ENCODE data around the gene ASL.
A peak's percentile ranks its signal among the peaks of the same experiment; 100 is the strongest.
"Not testable (repeated sequence)": the region's sequence is repeated elsewhere in the genome, so short reads cannot be mapped to it uniquely, and the experiment has no call there.

ASL gene

DNA sequence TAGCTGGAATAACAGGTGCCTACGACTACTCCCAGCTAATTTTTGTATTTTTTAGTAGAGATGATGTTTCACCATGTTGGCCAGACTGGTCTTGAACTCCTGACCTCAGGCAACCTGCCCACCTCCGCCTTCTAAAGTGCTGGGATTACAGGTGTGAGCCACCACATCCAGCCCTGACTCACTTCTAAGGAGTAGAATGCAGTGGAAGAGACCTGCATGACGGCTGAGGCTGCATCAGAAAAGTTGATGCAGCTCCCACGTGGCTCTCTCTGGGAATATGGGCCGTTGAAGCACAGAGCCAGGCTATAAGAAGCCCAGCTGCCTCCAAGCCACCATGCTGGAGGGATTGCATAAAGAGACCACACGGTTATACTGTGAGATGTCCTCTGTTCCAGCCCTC, 21.6 kb upstream of the ASL start:
- no peak for ATAC-seq
- peaks cover 11% of the 10 kb centered on the region for H3K4me1 Mint-ChIP-seq
- H3K9me3 Mint-ChIP-seq: no peaks in the 10 kb centered on the region
- no peak overlapping the region for H3K4me3 Mint-ChIP-seq
- no peaks in the 10 kb centered on the region for H3K36me3 Mint-ChIP-seq
- H3K27ac Mint-ChIP-seq: no peak overlapping the region
- no peaks in the 10 kb centered on the region for H3K27me3 Mint-ChIP-seq

- H3K27me3 Mint-ChIP-seq: no peaks in the 10 kb centered on the region
- H3K4me3 Mint-ChIP-seq: peak overlapping the region; percentile 6
- H3K4me1 Mint-ChIP-seq: peaks cover 11% of the 10 kb centered on the region
- H3K9me3 Mint-ChIP-seq: no peaks in the 10 kb centered on the region
- no peaks in the 10 kb centered on the region for H3K36me3 Mint-ChIP-seq
- ATAC-seq: peak; percentile 66
- H3K27ac Mint-ChIP-seq: peak overlapping the region; percentile 53
These were observed 20.2 kb upstream of the ASL start for GRCh38 chr7:66055321-66055956.

- Mint-ChIP-seq H3K27me3 (no peaks in the 10 kb centered on the region), H3K36me3 (no peaks in the 10 kb centered on the region), H3K4me1 (peaks cover 4% of the 10 kb centered on the region), H3K9me3 (peaks cover 2% of the 10 kb centered on the region), H3K27ac (no peak overlapping the region), H3K4me3 (no peak overlapping the region)
- ATAC-seq: no peak
These were observed 14.8 kb upstream of the ASL start for GRCh38 chr7:66060796-66061195.

DNA sequence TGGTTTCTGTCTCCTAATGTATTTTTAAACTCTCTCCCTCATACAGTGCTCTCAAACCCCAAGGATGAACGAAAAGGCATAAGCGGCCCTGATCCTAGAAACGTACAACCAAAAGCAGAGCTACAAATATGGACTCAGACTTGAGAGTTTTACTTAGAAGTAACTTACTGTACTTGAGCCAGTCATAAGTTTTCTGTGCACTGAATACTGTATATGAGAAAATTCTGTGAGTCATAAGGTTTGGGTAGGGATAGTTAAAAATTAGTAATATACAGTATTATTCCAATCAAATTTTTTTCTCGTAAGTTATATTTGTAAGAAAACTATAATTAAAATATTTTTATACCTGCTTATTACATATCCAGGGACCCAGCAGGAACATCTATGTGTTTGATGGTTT, 5.9 kb upstream of the ASL start:
- H3K4me1 Mint-ChIP-seq: no peaks in the 10 kb centered on the region
- ATAC-seq: no peak
- no peaks in the 10 kb centered on the region for H3K27me3 Mint-ChIP-seq
- no peak overlapping the region for H3K27ac Mint-ChIP-seq
- peaks cover 10% of the 10 kb centered on the region for H3K9me3 Mint-ChIP-seq
- no peaks in the 10 kb centered on the region for H3K36me3 Mint-ChIP-seq
- H3K4me3 Mint-ChIP-seq: no peak overlapping the region

- H3K4me3 Mint-ChIP-seq: no peak overlapping the region
- no peak for ATAC-seq
- no peak overlapping the region for H3K27ac Mint-ChIP-seq
- H3K9me3 Mint-ChIP-seq: peaks cover 10% of the 10 kb centered on the region
- H3K27me3 Mint-ChIP-seq: no peaks in the 10 kb centered on the region
- no peaks in the 10 kb centered on the region for H3K4me1 Mint-ChIP-seq
- H3K36me3 Mint-ChIP-seq: no peaks in the 10 kb centered on the region
These were observed 5.4 kb upstream of the ASL start for GRCh38 chr7:66070222-66070621.

GRCh38 chr7:66072208-66072607, 3.4 kb upstream of the ASL start:
- not testable (repeated sequence) for ATAC-seq, H3K36me3 Mint-ChIP-seq, H3K9me3 Mint-ChIP-seq, H3K27ac Mint-ChIP-seq, H3K27me3 Mint-ChIP-seq, H3K4me3 Mint-ChIP-seq
- H3K4me1 Mint-ChIP-seq: peaks cover 12% of the 10 kb centered on the region

GRCh38 chr7:66076462-66077329, 1.1 kb downstream of the ASL start:
- H3K36me3 Mint-ChIP-seq: peaks cover 6% of the 10 kb centered on the region
- peak overlapping the region; percentile 88 for H3K4me3 Mint-ChIP-seq
- no peaks in the 10 kb centered on the region for H3K9me3 Mint-ChIP-seq
- no peaks in the 10 kb centered on the region for H3K27me3 Mint-ChIP-seq
- peaks cover 21% of the 10 kb centered on the region for H3K4me1 Mint-ChIP-seq
- ATAC-seq: no peak
- H3K27ac Mint-ChIP-seq: peak overlapping the region; percentile 87

GRCh38 chr7:66078067-66078466, 2.4 kb downstream of the ASL start:
- Mint-ChIP-seq H3K9me3 (no peaks in the 10 kb centered on the region), H3K27me3 (no peaks in the 10 kb centered on the region), H3K27ac (peak overlapping the region; percentile 46), H3K4me3 (no peak overlapping the region), H3K36me3 (peaks cover 17% of the 10 kb centered on the region), H3K4me1 (peaks cover 21% of the 10 kb centered on the region)
- ATAC-seq: no peak

DNA sequence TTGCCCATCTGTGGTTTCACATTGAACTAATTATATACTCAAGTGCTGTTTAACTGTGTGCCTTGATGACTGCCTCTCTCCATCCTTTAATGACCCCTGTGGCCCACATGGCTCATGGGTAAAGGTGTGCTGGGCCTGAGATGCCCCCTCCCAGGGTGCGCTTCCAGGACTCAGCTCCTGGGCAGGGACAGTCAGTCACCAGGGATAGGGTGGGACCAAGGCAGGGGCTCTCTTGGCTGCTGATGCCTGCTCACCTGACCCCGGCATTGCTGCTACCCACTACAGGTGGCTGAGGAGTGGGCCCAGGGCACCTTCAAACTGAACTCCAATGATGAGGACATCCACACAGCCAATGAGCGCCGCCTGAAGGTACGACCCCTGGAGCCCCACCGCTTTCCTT, 6.5 kb downstream of the ASL start:
- Mint-ChIP-seq H3K27me3 (no peaks in the 10 kb centered on the region), H3K4me3 (no peak overlapping the region), H3K9me3 (no peaks in the 10 kb centered on the region), H3K27ac (no peak overlapping the region), H3K36me3 (peaks cover 35% of the 10 kb centered on the region), H3K4me1 (peaks cover 10% of the 10 kb centered on the region)
- ATAC-seq: no peak

DNA sequence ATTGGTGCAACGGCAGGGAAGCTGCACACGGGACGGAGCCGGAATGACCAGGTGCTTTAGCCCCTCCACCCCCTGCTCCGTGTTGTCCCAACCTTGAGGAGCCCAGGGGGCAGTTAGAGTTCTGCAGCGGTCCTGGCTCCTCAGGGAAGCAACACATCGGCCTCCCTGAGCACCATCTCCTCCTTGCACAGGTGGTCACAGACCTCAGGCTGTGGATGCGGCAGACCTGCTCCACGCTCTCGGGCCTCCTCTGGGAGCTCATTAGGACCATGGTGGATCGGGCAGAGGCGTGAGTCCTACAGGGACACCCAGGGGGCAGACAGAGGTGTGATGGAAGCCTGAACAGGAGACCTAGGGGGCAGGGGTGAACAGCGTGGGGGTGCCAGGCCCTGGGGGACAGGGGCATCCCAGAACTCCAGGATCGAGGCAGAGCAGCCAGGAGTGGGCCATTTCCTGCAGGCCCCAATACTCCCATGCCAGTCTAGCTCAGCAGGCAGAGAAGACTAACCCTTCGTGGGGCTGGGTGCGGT, 7.3 kb downstream of the ASL start:
- peaks cover 35% of the 10 kb centered on the region for H3K36me3 Mint-ChIP-seq
- H3K4me1 Mint-ChIP-seq: peaks cover 1% of the 10 kb centered on the region
- no peaks in the 10 kb centered on the region for H3K27me3 Mint-ChIP-seq
- no peak overlapping the region for H3K4me3 Mint-ChIP-seq
- no peak overlapping the region for H3K27ac Mint-ChIP-seq
- peak; percentile 24 for ATAC-seq
- no peaks in the 10 kb centered on the region for H3K9me3 Mint-ChIP-seq

GRCh38 chr7:66083677-66084076, 8.1 kb downstream of the ASL start:
- Mint-ChIP-seq H3K4me1 (no peaks in the 10 kb centered on the region), H3K27me3 (no peaks in the 10 kb centered on the region)

DNA sequence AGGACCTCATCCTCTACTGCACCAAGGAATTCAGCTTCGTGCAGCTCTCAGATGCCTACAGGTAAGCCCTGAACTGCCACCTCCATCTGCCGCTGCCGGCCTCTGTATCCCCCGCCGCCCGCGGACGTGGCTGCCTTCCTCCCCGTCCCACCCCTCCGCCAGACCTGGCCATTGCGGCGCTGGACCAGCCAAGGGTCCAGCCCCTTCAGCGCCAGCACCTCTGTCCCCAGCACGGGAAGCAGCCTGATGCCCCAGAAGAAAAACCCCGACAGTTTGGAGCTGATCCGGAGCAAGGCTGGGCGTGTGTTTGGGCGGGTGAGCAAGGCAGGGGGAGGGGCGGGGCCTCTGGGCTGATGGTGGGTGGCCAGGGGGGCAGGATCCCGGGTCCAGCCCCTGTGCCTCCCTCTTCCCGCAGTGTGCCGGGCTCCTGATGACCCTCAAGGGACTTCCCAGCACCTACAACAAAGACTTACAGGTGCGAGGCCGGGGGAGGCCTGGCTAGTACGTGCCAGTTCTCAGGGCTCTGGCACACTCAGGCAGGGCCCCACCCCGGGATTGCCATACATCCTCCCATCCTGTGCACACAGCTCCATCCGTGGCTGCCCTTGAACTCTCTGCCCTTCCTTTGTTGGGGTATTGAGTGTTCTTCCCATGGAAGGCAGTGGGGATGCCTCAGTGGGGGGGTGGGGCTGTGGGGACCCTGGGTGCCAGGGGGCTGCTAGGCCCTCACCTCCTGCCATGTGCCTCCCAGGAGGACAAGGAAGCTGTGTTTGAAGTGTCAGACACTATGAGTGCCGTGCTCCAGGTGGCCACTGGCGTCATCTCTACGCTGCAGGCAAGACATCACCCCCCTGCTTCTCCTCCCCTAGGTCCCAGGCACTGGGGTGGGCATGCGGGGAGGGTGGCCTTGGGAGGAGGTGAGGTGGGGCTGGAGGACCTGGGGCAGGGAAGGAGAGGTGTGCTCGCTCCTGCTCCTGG, 13.5 kb downstream of the ASL start:
- no peak for ATAC-seq
- no peak overlapping the region for H3K4me3 Mint-ChIP-seq
- no peaks in the 10 kb centered on the region for H3K4me1 Mint-ChIP-seq
- no peaks in the 10 kb centered on the region for H3K9me3 Mint-ChIP-seq
- no peaks in the 10 kb centered on the region for H3K27me3 Mint-ChIP-seq
- H3K36me3 Mint-ChIP-seq: peaks cover 17% of the 10 kb centered on the region
- no peak overlapping the region for H3K27ac Mint-ChIP-seq

More at GRCh38 chr7:66083677-66084076, 8.1 kb downstream of the ASL start:
- Mint-ChIP-seq H3K4me3 (no peak overlapping the region), H3K9me3 (no peaks in the 10 kb centered on the region), H3K27ac (no peak overlapping the region), H3K36me3 (peaks cover 34% of the 10 kb centered on the region)
- no peak for ATAC-seq

DNA sequence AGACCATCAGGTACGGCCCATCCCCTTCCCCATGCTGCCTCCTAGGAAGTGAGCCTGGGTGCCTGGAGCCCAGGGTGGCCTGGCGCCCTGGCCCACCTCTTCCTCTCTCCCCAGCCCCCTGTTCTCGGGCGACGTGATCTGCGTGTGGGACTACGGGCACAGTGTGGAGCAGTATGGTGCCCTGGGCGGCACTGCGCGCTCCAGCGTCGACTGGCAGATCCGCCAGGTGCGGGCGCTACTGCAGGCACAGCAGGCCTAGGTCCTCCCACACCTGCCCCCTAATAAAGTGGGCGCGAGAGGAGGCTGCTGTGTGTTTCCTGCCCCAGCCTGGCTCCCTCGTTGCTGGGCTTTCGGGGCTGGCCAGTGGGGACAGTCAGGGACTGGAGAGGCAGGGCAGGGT, 17.0 kb downstream of the ASL start:
- no peaks in the 10 kb centered on the region for H3K4me1 Mint-ChIP-seq
- ATAC-seq: no peak
- H3K9me3 Mint-ChIP-seq: no peaks in the 10 kb centered on the region

GRCh38 chr7:66095010-66095409, 19.4 kb downstream of the ASL start:
- peaks cover 8% of the 10 kb centered on the region for H3K4me1 Mint-ChIP-seq
- no peaks in the 10 kb centered on the region for H3K9me3 Mint-ChIP-seq
- no peak for ATAC-seq
- H3K27me3 Mint-ChIP-seq: no peaks in the 10 kb centered on the region
- H3K27ac Mint-ChIP-seq: no peak overlapping the region
- H3K36me3 Mint-ChIP-seq: peaks cover 13% of the 10 kb centered on the region
- no peak overlapping the region for H3K4me3 Mint-ChIP-seq

More for the DNA sequence above, 17.0 kb downstream of the ASL start:
- Mint-ChIP-seq H3K27ac (no peak overlapping the region), H3K4me3 (no peak overlapping the region), H3K36me3 (peaks cover 13% of the 10 kb centered on the region), H3K27me3 (no peaks in the 10 kb centered on the region)

GRCh38 chr7:66099232-66099550, 23.6 kb downstream of the ASL start:
- H3K27me3 Mint-ChIP-seq: no peaks in the 10 kb centered on the region
- H3K4me3 Mint-ChIP-seq: no peak overlapping the region
- no peak for ATAC-seq
- peak overlapping the region; percentile 76 for H3K27ac Mint-ChIP-seq
- peaks cover 6% of the 10 kb centered on the region for H3K36me3 Mint-ChIP-seq
- H3K9me3 Mint-ChIP-seq: no peaks in the 10 kb centered on the region
- peaks cover 14% of the 10 kb centered on the region for H3K4me1 Mint-ChIP-seq
